ENCODE data around the gene GGACT. TPM values are rescaled to one million over a fixed set of nuclear protein-coding genes. Genes with fewer than 3 reads are reported as not detected.

Gene GGACT
- polyA plus RNA-seq, 3 donors: 1.7 to 8.3 (median 6.5) TPM

DNA sequence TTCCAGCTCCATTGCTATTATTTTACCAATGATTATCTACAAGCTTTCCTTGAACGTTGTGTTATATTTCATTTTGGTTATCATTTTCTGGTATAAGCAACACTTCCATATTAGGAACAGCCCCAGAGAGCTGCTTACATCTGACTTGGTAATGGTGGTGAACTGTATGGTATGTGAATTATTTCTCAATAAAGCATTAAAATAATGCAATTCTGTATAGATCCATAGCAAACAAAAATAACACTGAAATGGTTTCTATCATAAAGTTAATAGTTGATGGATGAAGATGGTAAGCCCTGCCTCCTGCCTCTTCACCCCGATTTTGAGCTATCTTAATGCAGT, 27.5 kb downstream of the GGACT start:
- H2AFZ ChIP-seq (ENCODE audit: insufficient read depth, low read depth, low read length, poor library complexity, severe bottlenecking): no peak overlapping the region

GRCh38 chr13:100560498-100561157, 28.0 kb downstream of the GGACT start:
- no peaks in the 10 kb centered on the region for H3K4me1 Mint-ChIP-seq
- no peak overlapping the region for H3K4me3 Mint-ChIP-seq
- H3K27me3 ChIP-seq (ENCODE audit: control insufficient read depth in 2 of 2, insufficient read depth in 2 of 2, low read length in 2 of 2): no peaks in the 10 kb centered on the region
- H3K9me3 ChIP-seq (replicated peaks in 1 of 2; ENCODE audit: control insufficient read depth in 1 of 2, insufficient read depth in 1 of 2, low read length in 2 of 2): peaks cover 0 to 4% of the 10 kb centered on the region in 2 donors
- H2AFZ ChIP-seq (ENCODE audit: insufficient read depth, low read depth, low read length, poor library complexity, severe bottlenecking): no peak overlapping the region
- no peaks in the 10 kb centered on the region for H4K20me1 ChIP-seq (ENCODE audit: insufficient read depth, low read length)
- H3K79me2 ChIP-seq (ENCODE audit: insufficient read depth, low read length): no peaks in the 10 kb centered on the region
- no peak overlapping the region for H3K9ac ChIP-seq (ENCODE audit: insufficient read depth, low read length, poor library complexity, severe bottlenecking)
- H3K36me3 ChIP-seq (replicated peaks in 1 of 2; ENCODE audit: control insufficient read depth in 1 of 2, insufficient read depth in 2 of 2, low read length in 2 of 2): no peaks in the 10 kb centered on the region
- intact Hi-C loops (cut with micrococcal nuclease): no loop called here
- no peak for DNase-seq
- H3K4me1 ChIP-seq (ENCODE audit: control insufficient read depth in 1 of 2, insufficient read depth in 2 of 2, low read length in 2 of 2): no peaks in the 10 kb centered on the region
- H3K9me3 Mint-ChIP-seq: peaks cover 1 to 3% (median 2%) of the 10 kb centered on the region in 7 donors
- no peak overlapping the region for H3K27ac ChIP-seq (ENCODE audit: low read depth in 1 of 2, low read length in 2 of 2)
- peaks cover 0 to 5% (median 2%) of the 10 kb centered on the region in 3 donors for H3K27me3 Mint-ChIP-seq (ENCODE audit: low read depth in 3 of 3)
- TF ChIP-seq, protein P1, sequence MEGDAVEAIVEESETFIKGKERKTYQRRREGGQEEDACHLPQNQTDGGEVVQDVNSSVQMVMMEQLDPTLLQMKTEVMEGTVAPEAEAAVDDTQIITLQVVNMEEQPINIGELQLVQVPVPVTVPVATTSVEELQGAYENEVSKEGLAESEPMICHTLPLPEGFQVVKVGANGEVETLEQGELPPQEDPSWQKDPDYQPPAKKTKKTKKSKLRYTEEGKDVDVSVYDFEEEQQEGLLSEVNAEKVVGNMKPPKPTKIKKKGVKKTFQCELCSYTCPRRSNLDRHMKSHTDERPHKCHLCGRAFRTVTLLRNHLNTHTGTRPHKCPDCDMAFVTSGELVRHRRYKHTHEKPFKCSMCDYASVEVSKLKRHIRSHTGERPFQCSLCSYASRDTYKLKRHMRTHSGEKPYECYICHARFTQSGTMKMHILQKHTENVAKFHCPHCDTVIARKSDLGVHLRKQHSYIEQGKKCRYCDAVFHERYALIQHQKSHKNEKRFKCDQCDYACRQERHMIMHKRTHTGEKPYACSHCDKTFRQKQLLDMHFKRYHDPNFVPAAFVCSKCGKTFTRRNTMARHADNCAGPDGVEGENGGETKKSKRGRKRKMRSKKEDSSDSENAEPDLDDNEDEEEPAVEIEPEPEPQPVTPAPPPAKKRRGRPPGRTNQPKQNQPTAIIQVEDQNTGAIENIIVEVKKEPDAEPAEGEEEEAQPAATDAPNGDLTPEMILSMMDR (IDR thresholded peaks at IDR 0.05): no peak
- H3K27ac Mint-ChIP-seq: no peak overlapping the region
- H3K4me2 ChIP-seq (replicated peaks; ENCODE audit: extremely low read depth, low read length, poor library complexity, severe bottlenecking): no peak overlapping the region
- no peaks in the 10 kb centered on the region for H3K36me3 Mint-ChIP-seq
- no peak overlapping the region for H3K4me3 ChIP-seq (replicated peaks in 1 of 3; ENCODE audit: low read depth in 2 of 3, low read length in 3 of 3)
- 96% methylated on average over 9 of the region's 15 CpGs for WGBS (ENCODE audit: insufficient coverage)

More for the DNA sequence above, 27.5 kb downstream of the GGACT start:
- peaks cover 5 to 8% (median 6%) of the 10 kb centered on the region in 7 donors for H3K9me3 Mint-ChIP-seq
- H3K4me1 Mint-ChIP-seq: no peaks in the 10 kb centered on the region
- H3K4me3 ChIP-seq (replicated peaks in 1 of 3; ENCODE audit: low read depth in 2 of 3, low read length in 3 of 3): no peak overlapping the region
- no peaks in the 10 kb centered on the region for H3K4me1 ChIP-seq (ENCODE audit: control insufficient read depth in 1 of 2, insufficient read depth in 2 of 2, low read length in 2 of 2)
- H3K27ac ChIP-seq (ENCODE audit: low read depth in 1 of 2, low read length in 2 of 2): no peak overlapping the region
- no peak overlapping the region for H3K4me3 Mint-ChIP-seq
- intact Hi-C loops (cut with micrococcal nuclease): no loop called here
- peaks cover 0 to 5% (median 2%) of the 10 kb centered on the region in 3 donors for H3K27me3 Mint-ChIP-seq (ENCODE audit: low read depth in 3 of 3)
- WGBS (ENCODE audit: insufficient coverage): no CpG with 5 or more reads among the region's 2 CpGs
- no peak overlapping the region for H3K4me2 ChIP-seq (replicated peaks; ENCODE audit: extremely low read depth, low read length, poor library complexity, severe bottlenecking)
- H3K36me3 ChIP-seq (replicated peaks in 1 of 2; ENCODE audit: control insufficient read depth in 1 of 2, insufficient read depth in 2 of 2, low read length in 2 of 2): no peaks in the 10 kb centered on the region
- no peaks in the 10 kb centered on the region for H4K20me1 ChIP-seq (ENCODE audit: insufficient read depth, low read length)
- H3K9ac ChIP-seq (ENCODE audit: insufficient read depth, low read length, poor library complexity, severe bottlenecking): no peak overlapping the region
- TF ChIP-seq, protein P1 (IDR thresholded peaks at IDR 0.05): no peak
- no peaks in the 10 kb centered on the region for H3K27me3 ChIP-seq (ENCODE audit: control insufficient read depth in 2 of 2, insufficient read depth in 2 of 2, low read length in 2 of 2)
- no peaks in the 10 kb centered on the region for H3K36me3 Mint-ChIP-seq
- H3K9me3 ChIP-seq (replicated peaks in 1 of 2; ENCODE audit: control insufficient read depth in 1 of 2, insufficient read depth in 1 of 2, low read length in 2 of 2): peaks cover 0 to 9% of the 10 kb centered on the region in 2 donors
- H3K27ac Mint-ChIP-seq: no peak overlapping the region
- no peaks in the 10 kb centered on the region for H3K79me2 ChIP-seq (ENCODE audit: insufficient read depth, low read length)
- DNase-seq: no peak

Data from CD14-positive monocyte (primary cell).